Measurements from ENCODE around the gene SUSD5.

GRCh38 chr3:33174095-33174494 is 44.5 kb downstream of the SUSD5 start:
- TF ChIP-seq POLR2AphosphoS5 (IDR thresholded peaks at IDR 0.05; ENCODE audit: low read depth, low read length) (no peak), TAF1 (IDR thresholded peaks at IDR 0.05; ENCODE audit: borderline replicate concordance, insufficient read depth, low read length) (no peak)
- TF ChIP-seq, protein P1, sequence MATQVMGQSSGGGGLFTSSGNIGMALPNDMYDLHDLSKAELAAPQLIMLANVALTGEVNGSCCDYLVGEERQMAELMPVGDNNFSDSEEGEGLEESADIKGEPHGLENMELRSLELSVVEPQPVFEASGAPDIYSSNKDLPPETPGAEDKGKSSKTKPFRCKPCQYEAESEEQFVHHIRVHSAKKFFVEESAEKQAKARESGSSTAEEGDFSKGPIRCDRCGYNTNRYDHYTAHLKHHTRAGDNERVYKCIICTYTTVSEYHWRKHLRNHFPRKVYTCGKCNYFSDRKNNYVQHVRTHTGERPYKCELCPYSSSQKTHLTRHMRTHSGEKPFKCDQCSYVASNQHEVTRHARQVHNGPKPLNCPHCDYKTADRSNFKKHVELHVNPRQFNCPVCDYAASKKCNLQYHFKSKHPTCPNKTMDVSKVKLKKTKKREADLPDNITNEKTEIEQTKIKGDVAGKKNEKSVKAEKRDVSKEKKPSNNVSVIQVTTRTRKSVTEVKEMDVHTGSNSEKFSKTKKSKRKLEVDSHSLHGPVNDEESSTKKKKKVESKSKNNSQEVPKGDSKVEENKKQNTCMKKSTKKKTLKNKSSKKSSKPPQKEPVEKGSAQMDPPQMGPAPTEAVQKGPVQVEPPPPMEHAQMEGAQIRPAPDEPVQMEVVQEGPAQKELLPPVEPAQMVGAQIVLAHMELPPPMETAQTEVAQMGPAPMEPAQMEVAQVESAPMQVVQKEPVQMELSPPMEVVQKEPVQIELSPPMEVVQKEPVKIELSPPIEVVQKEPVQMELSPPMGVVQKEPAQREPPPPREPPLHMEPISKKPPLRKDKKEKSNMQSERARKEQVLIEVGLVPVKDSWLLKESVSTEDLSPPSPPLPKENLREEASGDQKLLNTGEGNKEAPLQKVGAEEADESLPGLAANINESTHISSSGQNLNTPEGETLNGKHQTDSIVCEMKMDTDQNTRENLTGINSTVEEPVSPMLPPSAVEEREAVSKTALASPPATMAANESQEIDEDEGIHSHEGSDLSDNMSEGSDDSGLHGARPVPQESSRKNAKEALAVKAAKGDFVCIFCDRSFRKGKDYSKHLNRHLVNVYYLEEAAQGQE (IDR thresholded peaks at IDR 0.05; ENCODE audit: insufficient read depth in 1 of 2, low read depth in 2 of 2, low read length in 2 of 2), result no peak
